Peyer's patch (tissue), 4 donors: ENCODE measurements around the gene PEX11G.

Experiments
- CTCF ChIP-seq, 6 experiments: fragments of 450-650 bp in 4 of 6; fragments of 200-600 bp in 2 of 6; sonication (generic) in 1 of 6; IDR thresholded peaks; one replicate each; pipeline ENCODE4 v1.5.1; 2017 to 2019; ENCODE audit warnings: antibody characterized with exemption in 6 of 6, mild to moderate bottlenecking in 3 of 6, moderate library complexity in 1 of 6
- POLR2A ChIP-seq, 2 donors: fragments of 450-650 bp; IDR thresholded peaks; one replicate each; pipeline ENCODE4 v1.5.1; 2017; ENCODE audit warnings: antibody characterized with exemption in 2 of 2, mild to moderate bottlenecking in 2 of 2, moderate library complexity in 2 of 2

- TF ChIP-seq POLR2A (IDR thresholded peaks at IDR 0.05) (no peak), CTCF (IDR thresholded peaks at IDR 0.05) (no peak)
Observed at GRCh38 chr19:7524992-7525739, 36.3 kb upstream of the PEX11G start.
